D721Med (cell line): ENCODE results near the gene PRKAR1B.

ENCODE experiments used
- DNase-seq: peaks from one replicate; pipeline ENCODE4 v3.0.0; 2011; ENCODE audit warnings: low spot score; ENCODE audit not compliant: insufficient read length
- FAIRE-seq: peaks from 2 replicates; lab custom pipeline; 2011; peaks lifted over from hg19 to GRCh38; lab: Jason Lieb, UNC
- TF ChIP-seq, protein P1 (sequence below): IDR thresholded peaks from 2 replicates; pipeline ENCODE4 v1.5.1; 2012; ENCODE audit warnings: mild to moderate bottlenecking, control low read depth; ENCODE audit not compliant: insufficient read depth; ENCODE audit errors: missing control alignments

The PRKAR1B gene

DNA sequence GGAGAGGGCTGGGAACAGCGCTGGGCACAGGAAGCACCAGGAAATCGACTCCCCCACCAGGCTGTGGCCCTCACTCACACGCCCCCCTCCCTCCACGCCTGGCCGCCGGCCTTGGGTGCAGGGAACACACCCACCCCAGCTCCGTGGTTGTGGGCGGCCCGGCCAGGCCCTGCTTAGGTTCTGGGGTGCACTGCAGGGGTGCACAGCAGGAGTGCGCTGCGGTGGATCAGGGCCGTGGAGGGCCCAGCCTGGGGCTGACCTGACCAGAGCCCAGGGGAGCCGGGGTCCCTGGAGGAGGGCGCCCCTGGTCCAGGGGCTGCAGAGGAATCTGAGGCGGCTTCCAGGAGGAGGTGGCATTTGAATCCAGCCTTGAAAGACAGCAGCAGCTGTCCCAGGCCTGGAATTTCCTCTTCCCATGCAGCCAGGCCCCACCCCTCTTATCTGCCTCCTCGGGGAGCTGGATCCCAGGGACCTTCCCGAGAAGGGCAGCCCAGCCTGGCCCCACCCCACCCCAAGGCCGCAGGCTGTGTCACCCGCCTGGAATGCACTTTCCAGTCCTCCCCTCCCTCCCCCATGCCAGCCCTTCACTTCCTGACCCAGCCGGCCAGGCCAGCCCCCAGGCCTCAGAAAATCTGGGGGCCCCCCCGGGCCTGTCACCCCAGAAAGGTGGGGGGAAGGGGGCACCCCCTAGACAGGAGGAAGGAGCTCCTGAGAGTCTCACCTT, 189.0 kb downstream of the PRKAR1B start:
- FAIRE-seq (no peak), DNase-seq (no peak)
- TF ChIP-seq, protein P1, sequence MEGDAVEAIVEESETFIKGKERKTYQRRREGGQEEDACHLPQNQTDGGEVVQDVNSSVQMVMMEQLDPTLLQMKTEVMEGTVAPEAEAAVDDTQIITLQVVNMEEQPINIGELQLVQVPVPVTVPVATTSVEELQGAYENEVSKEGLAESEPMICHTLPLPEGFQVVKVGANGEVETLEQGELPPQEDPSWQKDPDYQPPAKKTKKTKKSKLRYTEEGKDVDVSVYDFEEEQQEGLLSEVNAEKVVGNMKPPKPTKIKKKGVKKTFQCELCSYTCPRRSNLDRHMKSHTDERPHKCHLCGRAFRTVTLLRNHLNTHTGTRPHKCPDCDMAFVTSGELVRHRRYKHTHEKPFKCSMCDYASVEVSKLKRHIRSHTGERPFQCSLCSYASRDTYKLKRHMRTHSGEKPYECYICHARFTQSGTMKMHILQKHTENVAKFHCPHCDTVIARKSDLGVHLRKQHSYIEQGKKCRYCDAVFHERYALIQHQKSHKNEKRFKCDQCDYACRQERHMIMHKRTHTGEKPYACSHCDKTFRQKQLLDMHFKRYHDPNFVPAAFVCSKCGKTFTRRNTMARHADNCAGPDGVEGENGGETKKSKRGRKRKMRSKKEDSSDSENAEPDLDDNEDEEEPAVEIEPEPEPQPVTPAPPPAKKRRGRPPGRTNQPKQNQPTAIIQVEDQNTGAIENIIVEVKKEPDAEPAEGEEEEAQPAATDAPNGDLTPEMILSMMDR = no peak

DNA sequence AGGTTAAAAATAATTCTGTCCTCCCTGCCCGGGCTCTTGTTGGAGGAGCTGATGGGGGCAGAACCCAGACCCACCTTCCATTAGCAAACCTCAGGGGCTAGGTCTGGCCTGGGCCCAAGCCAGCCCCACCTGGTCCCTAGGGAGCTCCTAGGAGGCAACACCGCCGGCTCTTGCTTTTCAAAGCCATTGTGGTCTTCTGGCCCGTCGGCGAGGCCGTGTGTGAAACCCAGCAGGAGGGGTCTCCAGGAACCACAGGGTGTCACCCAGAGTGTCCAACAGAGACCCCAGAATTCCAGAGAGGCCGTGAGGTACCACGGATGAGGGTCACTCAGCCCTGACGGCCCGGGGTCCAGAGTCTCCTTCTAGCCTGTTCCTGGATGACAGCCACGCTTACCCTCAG, 190.8 kb downstream of the PRKAR1B start:
- TF ChIP-seq, protein P1 = no peak
- DNase-seq = no peak
- no peak for FAIRE-seq

DNA sequence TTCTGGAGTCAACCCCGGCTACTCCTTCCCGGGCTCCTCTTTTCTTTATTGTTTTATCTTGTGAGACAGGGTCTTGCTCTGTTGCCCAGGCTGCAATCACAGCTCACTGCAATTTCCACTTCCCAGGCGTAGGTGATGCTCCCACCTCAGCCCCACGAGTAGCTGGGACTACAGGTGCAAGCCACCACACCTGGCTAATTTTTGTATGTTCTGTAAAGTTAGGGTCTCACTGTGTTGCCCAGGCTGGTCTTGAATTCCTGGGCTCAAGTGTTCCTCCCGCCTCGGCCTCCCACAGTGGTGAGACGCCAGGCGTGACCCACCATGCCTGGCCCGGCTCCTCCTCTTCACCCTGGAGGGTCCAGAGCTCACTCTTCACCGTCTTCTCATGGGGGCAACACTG, 192.1 kb downstream of the PRKAR1B start:
- no peak for DNase-seq
- no peak for FAIRE-seq
- TF ChIP-seq, protein P1 = no peak

DNA sequence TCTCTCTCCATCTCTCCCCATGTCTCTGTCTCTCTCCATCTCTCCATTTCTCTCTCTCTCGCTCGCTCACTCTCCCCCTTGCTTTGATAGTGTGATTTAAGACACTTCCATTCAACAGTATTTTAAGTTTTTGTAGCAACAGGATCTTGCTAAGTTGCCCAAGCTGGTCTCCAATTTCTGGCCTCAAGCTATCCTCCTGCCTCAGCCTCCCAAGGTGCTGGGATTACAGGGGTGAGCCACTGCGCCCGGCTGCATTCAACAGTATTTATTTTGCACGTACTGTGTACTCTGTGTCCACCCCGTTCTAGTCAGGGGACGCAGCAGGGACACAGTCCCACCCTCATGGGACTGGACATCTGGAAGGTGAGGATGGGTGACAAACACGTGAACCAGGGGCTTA, 193.0 kb downstream of the PRKAR1B start:
- FAIRE-seq = no peak
- TF ChIP-seq, protein P1 = no peak
- DNase-seq = no peak

DNA sequence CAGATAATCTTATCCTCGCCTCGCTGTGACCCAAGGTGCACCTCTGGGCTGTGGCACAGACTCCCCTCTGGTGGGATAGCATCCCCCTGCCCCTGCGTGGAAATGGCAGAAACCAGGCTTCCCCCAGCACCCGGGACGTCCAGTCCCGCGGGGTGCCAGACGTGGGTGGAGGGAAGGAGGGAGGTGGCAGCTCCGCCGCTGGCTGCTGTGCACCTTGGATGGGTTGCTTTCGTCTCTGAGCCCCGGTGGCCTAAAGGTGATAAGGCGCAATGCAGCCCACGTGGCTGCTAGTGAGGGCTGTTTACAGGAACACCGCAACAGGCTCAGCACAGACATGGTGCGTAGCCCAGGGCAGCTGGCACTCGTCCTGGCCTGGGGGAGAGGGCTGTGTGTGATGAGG, 193.8 kb downstream of the PRKAR1B start:
- TF ChIP-seq, protein P1 = no peak
- FAIRE-seq (no peak), DNase-seq (no peak)

DNA sequence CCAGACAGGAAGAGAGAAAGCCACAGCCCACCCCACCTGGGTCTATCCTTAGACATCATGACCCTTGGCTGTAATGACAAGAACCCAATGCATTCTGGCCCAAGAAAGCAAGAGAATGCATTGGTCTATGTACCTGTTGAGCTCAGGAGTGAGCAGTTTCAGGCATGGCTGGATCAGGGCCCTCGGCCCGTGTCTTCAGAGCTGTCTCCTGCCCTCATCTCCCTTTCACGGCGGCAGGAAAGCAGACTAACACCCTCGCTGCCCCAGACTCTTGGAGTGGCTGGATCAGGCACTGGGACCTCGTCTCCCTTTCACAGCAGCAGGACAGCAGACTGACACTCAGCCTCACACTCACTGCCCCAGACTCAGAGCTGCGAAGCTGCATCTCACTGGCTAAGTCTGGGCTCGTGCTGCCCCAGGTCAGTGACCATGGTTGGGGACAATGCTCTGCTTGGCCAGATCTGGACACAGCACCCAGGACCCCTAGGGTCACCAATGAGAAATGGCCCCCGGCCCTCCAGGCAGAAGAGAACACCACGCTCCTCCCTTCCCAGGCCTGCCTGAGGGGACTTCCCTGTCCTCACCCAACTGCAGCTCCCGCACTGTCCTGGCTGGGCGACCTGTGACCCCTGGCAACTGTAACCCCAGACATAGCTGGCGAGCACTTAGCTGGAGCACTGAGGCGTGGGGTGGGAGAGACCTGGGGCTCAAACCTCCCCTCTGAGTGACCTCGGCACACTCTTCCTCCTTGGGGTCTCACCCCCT, 194.5 kb downstream of the PRKAR1B start:
- FAIRE-seq (no peak), DNase-seq (no peak)
- TF ChIP-seq, protein P1 = no peak

DNA sequence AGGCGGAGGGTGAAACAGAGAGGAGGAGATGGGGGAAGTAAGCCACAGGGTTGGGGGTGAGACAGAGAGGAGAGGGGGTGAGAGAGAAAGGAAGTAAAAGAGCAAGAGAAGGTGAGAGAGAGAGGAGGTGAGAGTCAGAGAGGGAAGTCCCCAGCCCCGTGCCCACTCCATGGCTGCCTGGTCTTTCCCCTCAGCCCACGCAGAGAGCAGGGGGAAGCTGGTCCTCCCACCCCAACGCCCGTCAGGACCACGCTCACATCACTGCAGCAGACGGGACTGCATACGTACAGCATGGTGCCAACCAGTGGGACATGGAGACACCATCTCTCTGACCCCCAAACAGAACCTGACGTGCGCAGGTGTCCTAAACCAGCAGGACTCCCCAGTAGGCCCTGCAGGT, 195.3 kb downstream of the PRKAR1B start:
- FAIRE-seq = no peak
- DNase-seq = no peak
- TF ChIP-seq, protein P1 = no peak
